Measurements from ENCODE around the gene IL17RD.

The IL17RD gene

DNA sequence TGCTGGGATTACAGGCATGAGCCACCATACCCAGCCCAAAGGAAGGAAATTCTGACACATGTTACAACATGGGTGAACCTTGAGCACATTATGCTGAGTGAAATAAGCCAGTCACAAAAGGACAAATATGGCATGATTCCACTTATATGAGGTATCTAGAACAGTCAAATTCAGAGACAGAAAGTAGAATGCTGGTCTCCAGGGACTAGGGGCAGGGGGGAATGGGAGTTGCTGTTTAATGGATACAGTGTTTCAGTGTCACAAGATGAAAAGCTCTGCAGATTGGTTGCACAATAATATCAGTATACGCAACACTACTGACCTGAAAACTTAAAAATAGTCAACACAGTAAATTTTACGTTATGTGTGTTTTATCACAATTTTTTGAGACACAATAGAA is 100.6 kb downstream of the IL17RD start (continued):
- TF ChIP-seq, protein P1, sequence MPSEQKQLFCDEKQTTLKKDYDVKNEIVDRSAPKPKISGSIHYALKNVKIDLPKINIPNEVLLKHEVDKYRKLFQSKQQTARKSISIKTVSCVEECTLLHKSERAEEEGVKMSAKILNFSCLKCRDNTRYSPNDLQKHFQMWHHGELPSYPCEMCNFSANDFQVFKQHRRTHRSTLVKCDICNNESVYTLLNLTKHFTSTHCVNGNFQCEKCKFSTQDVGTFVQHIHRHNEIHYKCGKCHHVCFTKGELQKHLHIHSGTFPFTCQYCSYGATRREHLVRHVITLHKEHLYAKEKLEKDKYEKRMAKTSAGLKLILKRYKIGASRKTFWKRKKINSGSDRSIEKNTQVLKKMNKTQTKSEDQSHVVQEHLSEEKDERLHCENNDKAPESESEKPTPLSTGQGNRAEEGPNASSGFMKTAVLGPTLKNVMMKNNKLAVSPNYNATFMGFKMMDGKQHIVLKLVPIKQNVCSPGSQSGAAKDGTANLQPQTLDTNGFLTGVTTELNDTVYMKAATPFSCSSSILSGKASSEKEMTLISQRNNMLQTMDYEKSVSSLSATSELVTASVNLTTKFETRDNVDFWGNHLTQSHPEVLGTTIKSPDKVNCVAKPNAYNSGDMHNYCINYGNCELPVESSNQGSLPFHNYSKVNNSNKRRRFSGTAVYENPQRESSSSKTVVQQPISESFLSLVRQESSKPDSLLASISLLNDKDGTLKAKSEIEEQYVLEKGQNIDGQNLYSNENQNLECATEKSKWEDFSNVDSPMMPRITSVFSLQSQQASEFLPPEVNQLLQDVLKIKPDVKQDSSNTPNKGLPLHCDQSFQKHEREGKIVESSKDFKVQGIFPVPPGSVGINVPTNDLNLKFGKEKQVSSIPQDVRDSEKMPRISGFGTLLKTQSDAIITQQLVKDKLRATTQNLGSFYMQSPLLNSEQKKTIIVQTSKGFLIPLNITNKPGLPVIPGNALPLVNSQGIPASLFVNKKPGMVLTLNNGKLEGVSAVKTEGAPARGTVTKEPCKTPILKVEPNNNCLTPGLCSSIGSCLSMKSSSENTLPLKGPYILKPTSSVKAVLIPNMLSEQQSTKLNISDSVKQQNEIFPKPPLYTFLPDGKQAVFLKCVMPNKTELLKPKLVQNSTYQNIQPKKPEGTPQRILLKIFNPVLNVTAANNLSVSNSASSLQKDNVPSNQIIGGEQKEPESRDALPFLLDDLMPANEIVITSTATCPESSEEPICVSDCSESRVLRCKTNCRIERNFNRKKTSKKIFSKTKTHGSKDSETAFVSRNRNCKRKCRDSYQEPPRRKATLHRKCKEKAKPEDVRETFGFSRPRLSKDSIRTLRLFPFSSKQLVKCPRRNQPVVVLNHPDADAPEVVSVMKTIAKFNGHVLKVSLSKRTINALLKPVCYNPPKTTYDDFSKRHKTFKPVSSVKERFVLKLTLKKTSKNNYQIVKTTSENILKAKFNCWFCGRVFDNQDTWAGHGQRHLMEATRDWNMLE (tag by site-specific recombination; conservative IDR thresholded peaks at IDR 0.05; ENCODE audit: low read depth), result no peak
- TF ChIP-seq ZNF830 (tag by site-specific recombination; IDR thresholded peaks at IDR 0.05; ENCODE audit: low read depth), result no peak
- TF ChIP-seq, protein P2, sequence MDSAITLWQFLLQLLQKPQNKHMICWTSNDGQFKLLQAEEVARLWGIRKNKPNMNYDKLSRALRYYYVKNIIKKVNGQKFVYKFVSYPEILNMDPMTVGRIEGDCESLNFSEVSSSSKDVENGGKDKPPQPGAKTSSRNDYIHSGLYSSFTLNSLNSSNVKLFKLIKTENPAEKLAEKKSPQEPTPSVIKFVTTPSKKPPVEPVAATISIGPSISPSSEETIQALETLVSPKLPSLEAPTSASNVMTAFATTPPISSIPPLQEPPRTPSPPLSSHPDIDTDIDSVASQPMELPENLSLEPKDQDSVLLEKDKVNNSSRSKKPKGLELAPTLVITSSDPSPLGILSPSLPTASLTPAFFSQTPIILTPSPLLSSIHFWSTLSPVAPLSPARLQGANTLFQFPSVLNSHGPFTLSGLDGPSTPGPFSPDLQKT (IDR thresholded peaks at IDR 0.05; ENCODE audit: borderline replicate concordance, low read depth, low read length), result no peak
- no peak for TF ChIP-seq GFI1B (tag by site-specific recombination; IDR thresholded peaks at IDR 0.05)
- no peak for TF ChIP-seq ZNF792 (tag by site-specific recombination; IDR thresholded peaks at IDR 0.05)
- no peak for TF ChIP-seq ZNF777 (tag by site-specific recombination; IDR thresholded peaks at IDR 0.05; ENCODE audit: borderline replicate concordance)
- TF ChIP-seq, protein P3, sequence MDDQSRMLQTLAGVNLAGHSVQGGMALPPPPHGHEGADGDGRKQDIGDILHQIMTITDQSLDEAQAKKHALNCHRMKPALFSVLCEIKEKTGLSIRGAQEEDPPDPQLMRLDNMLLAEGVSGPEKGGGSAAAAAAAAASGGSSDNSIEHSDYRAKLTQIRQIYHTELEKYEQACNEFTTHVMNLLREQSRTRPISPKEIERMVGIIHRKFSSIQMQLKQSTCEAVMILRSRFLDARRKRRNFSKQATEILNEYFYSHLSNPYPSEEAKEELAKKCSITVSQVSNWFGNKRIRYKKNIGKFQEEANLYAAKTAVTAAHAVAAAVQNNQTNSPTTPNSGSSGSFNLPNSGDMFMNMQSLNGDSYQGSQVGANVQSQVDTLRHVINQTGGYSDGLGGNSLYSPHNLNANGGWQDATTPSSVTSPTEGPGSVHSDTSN (CRISPR knock-in tag; IDR thresholded peaks at IDR 0.05), result no peak
- TF ChIP-seq, protein P4, sequence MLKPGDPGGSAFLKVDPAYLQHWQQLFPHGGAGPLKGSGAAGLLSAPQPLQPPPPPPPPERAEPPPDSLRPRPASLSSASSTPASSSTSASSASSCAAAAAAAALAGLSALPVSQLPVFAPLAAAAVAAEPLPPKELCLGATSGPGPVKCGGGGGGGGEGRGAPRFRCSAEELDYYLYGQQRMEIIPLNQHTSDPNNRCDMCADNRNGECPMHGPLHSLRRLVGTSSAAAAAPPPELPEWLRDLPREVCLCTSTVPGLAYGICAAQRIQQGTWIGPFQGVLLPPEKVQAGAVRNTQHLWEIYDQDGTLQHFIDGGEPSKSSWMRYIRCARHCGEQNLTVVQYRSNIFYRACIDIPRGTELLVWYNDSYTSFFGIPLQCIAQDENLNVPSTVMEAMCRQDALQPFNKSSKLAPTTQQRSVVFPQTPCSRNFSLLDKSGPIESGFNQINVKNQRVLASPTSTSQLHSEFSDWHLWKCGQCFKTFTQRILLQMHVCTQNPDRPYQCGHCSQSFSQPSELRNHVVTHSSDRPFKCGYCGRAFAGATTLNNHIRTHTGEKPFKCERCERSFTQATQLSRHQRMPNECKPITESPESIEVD (tag by site-specific recombination; IDR thresholded peaks at IDR 0.05), result no peak
- no peak for TF ChIP-seq ZNF221 (tag by site-specific recombination; IDR thresholded peaks at IDR 0.05; ENCODE audit: borderline replicate concordance)
- no peak for TF ChIP-seq OVOL3 (tag by site-specific recombination; IDR thresholded peaks at IDR 0.05)
- TF ChIP-seq WT1 (tag by site-specific recombination; IDR thresholded peaks at IDR 0.05), result no peak

DNA sequence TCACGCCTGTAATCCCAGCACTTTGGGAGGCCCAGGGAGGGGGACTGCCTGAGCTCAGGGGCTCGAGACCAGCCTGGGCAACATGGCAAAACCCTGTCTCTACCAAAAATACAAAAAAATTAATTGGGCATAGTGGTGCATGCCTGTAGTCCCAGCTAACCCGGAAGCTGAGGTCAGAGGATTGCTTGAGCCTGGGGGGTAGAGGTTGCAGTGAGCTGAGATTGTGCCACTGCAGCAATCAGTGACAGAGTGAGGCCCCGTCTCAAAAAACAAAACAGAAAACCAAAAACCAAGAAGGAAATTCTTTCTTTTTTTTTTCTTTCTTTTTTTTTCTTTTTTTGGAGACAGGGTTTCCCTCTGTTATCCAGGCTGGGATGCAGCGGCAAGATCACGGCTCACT is 101.2 kb downstream of the IL17RD start:
- H3K9me3 ChIP-seq (ENCODE audit: control insufficient read depth, insufficient read depth, low read depth, low read length), result no peaks in the 10 kb centered on the region
- peaks cover 5% of the 10 kb centered on the region for H3K4me1 ChIP-seq (ENCODE audit: control insufficient read depth, insufficient read depth, low read length)
- H3K27ac ChIP-seq (ENCODE audit: extremely low read depth, low read depth, low read length), result no peak overlapping the region
- H3K36me3 ChIP-seq (ENCODE audit: control insufficient read depth in 2 of 2, insufficient read depth in 1 of 2, low read length in 2 of 2), result no peaks in the 10 kb centered on the region
- POLR2A ChIA-PET, result no interaction called here
- no peak for TF ChIP-seq ZNF621 (tag by site-specific recombination; IDR thresholded peaks at IDR 0.05)
- TF ChIP-seq ZNF501 (tag by site-specific recombination; IDR thresholded peaks at IDR 0.05), result no peak
- TF ChIP-seq ZNF830 (tag by site-specific recombination; IDR thresholded peaks at IDR 0.05; ENCODE audit: low read depth), result no peak
- no peak for TF ChIP-seq ZNF133 (tag by site-specific recombination; IDR thresholded peaks at IDR 0.05)
- TF ChIP-seq ZBTB17 (tag by site-specific recombination; IDR thresholded peaks at IDR 0.05), result no peak
- TF ChIP-seq ZNF302 (tag by site-specific recombination; IDR thresholded peaks at IDR 0.05; ENCODE audit: low read depth), result no peak
- no peak for TF ChIP-seq ZNF175 (tag by site-specific recombination; IDR thresholded peaks at IDR 0.05)
- TF ChIP-seq, protein P5, sequence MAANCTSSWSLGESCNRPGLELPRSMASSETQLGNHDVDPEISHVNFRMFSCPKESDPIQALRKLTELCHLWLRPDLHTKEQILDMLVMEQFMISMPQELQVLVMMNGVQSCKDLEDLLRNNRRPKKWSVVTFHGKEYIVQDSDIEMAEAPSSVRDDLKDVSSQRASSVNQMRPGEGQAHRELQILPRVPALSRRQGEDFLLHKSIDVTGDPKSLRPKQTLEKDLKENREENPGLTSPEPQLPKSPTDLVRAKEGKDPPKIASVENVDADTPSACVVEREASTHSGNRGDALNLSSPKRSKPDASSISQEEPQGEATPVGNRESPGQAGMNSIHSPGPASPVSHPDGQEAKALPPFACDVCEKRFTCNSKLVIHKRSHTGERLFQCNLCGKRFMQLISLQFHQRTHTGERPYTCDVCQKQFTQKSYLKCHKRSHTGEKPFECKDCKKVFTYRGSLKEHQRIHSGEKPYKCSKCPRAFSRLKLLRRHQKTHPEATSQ (tag by site-specific recombination; IDR thresholded peaks at IDR 0.05), result no peak
- TF ChIP-seq ZNF157 (tag by site-specific recombination; IDR thresholded peaks at IDR 0.05), result no peak
- TF ChIP-seq, protein P4 (tag by site-specific recombination; IDR thresholded peaks at IDR 0.05), result no peak
- TF ChIP-seq ZNF211 (tag by site-specific recombination; IDR thresholded peaks at IDR 0.05; ENCODE audit: low read depth), result no peak
- TF ChIP-seq WT1 (tag by site-specific recombination; IDR thresholded peaks at IDR 0.05), result no peak
- TF ChIP-seq ZNF561 (tag by site-specific recombination; IDR thresholded peaks at IDR 0.05; ENCODE audit: borderline replicate concordance), result no peak
- TF ChIP-seq ZNF350 (tag by site-specific recombination; IDR thresholded peaks at IDR 0.05), result no peak
- no peak for TF ChIP-seq ZNF121 (tag by site-specific recombination; IDR thresholded peaks at IDR 0.05)
- TF ChIP-seq HOXC10 (CRISPR knock-in tag; IDR thresholded peaks at IDR 0.05), result no peak
- H3K4me3 ChIP-seq (ENCODE audit: low read depth, low read length), result no peak overlapping the region
- CTCF ChIA-PET, result no interaction called here
